Measurements from ENCODE around the gene F8A1.
"Not testable (repeated sequence)": the region's sequence is repeated elsewhere in the genome, so short reads cannot be mapped to it uniquely, and the experiment has no call there.

Gene F8A1

GRCh38 chrX:154886069-154886788 is at the start of gene F8A1:
TSS of gene F8A1 (plus strand) at chrX:154886355. CDS start at chrX:154886375, 20 bp downstream.
- not testable (repeated sequence) for H3K27me3 Mint-ChIP-seq; H3K4me1 Mint-ChIP-seq (ENCODE audit: low read depth); H3K36me3 Mint-ChIP-seq (ENCODE audit: low read depth); H3K4me3 Mint-ChIP-seq; H3K9me3 Mint-ChIP-seq; H3K27ac Mint-ChIP-seq

GRCh38 chrX:154840856-154841255 is 45.3 kb upstream of the F8A1 start:
- Mint-ChIP-seq H3K4me3 (no peak overlapping the region), H3K36me3 (ENCODE audit: low read depth) (no peaks in the 10 kb centered on the region), H3K27ac (no peak overlapping the region), H3K27me3 (no peaks in the 10 kb centered on the region), H3K9me3 (no peaks in the 10 kb centered on the region), H3K4me1 (ENCODE audit: low read depth) (no peaks in the 10 kb centered on the region)

DNA sequence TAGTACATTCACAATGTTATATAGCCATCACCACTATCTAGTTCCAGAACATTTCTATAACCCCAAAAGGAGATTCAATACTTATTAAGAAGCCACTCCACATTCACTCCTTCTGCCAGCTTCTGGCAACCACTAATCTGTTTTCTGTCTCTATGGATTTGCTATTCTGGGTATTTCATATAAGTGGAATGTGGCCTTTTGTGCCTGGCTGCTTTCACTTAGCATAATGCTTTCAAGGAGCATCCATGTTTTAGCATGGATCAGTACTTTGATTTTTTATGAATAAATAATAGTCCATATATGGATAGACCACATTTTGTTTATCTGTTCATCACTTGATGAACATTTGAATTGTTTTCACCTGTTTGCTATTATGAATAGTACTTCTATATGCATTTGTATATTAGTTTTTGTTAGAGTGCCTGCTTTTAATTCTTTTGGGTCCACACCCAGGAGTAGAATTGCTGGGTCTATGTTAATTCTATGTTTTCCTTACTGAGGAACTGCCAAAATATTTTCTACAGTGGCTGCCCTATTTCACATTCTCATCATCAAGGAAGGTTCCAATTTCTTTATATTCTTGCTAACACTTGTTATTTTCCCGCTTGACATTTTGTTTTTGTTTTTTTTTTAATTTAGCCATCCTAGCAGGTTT is 35.1 kb upstream of the F8A1 start:
- Mint-ChIP-seq H3K36me3 (ENCODE audit: low read depth) (no peaks in the 10 kb centered on the region), H3K9me3 (no peaks in the 10 kb centered on the region), H3K4me3 (no peak overlapping the region), H3K27me3 (no peaks in the 10 kb centered on the region), H3K4me1 (ENCODE audit: low read depth) (no peaks in the 10 kb centered on the region), H3K27ac (no peak overlapping the region)

DNA sequence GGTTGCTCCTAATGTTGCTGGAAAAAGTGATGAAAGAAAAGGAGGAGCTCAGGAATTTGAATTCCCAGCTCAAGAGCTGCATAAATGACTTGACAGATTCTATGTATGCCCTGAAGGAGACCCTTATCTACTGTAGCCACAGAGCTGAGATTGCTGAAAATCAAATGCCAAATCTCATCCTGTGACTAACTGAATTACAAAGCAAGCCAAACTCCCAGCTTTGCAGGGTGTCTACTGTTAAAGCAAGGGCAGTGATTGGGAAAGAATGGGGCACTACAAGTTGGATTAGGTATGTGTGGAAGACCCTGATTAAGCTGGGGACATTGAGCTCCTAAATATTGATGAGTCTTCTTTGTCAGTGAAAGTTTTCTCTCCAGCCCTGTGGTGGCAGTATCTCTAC is 30.9 kb upstream of the F8A1 start:
- Mint-ChIP-seq H3K4me3 (no peak overlapping the region), H3K27me3 (no peaks in the 10 kb centered on the region), H3K36me3 (ENCODE audit: low read depth) (no peaks in the 10 kb centered on the region), H3K27ac (no peak overlapping the region), H3K4me1 (ENCODE audit: low read depth) (no peaks in the 10 kb centered on the region), H3K9me3 (no peaks in the 10 kb centered on the region)

GRCh38 chrX:154868522-154868921 is 17.6 kb upstream of the F8A1 start:
- H3K27ac Mint-ChIP-seq; H3K27me3 Mint-ChIP-seq; H3K4me1 Mint-ChIP-seq (ENCODE audit: low read depth); H3K4me3 Mint-ChIP-seq; H3K9me3 Mint-ChIP-seq; H3K36me3 Mint-ChIP-seq (ENCODE audit: low read depth): not testable (repeated sequence)

DNA sequence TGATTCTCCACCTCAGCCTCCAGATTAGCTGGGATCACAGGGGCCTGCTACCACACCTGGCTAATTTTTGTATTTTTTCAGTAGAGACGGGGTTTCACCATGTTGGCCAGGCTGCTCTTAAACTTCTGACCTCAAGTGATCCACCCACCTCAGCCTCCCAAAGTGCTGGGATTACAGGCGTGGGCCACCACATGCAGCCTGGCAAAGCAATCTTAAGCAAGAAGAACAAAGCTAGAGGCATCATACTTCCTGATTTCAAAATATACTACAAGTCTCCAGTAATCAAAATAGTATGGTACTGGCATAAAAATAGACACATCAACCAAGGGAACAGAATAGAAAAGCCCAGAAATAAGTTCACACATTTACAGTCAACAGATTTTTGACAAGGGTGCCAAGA is 12.8 kb upstream of the F8A1 start:
- H3K9me3 Mint-ChIP-seq: peaks cover under 1% of the 10 kb centered on the region
- H3K27me3 Mint-ChIP-seq: no peaks in the 10 kb centered on the region
- peaks cover 7% of the 10 kb centered on the region for H3K36me3 Mint-ChIP-seq (ENCODE audit: low read depth)
- H3K4me3 Mint-ChIP-seq: no peak overlapping the region
- H3K27ac Mint-ChIP-seq: no peak overlapping the region
- no peaks in the 10 kb centered on the region for H3K4me1 Mint-ChIP-seq (ENCODE audit: low read depth)

DNA sequence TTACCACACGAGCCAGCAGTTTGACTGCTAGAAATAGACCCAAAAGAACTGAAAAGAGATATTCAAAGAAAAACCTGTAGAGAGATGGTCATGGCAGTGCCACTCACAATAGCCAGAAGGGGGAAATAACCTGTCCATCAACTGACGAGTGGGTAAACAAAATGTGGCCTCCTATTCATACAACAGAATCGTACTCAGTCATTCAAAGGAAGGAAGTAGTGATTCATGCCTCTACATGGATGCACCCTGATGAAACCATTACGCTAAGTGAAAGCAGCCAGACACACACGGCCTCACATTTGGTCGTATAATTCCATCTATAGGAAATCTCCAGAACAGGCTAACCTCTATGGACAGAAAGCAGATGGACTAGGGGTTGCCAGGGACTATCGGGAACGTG is 2.1 kb upstream of the F8A1 start:
- H3K4me1 Mint-ChIP-seq (ENCODE audit: low read depth); H3K36me3 Mint-ChIP-seq (ENCODE audit: low read depth); H3K9me3 Mint-ChIP-seq; H3K4me3 Mint-ChIP-seq; H3K27me3 Mint-ChIP-seq; H3K27ac Mint-ChIP-seq: not testable (repeated sequence)

DNA sequence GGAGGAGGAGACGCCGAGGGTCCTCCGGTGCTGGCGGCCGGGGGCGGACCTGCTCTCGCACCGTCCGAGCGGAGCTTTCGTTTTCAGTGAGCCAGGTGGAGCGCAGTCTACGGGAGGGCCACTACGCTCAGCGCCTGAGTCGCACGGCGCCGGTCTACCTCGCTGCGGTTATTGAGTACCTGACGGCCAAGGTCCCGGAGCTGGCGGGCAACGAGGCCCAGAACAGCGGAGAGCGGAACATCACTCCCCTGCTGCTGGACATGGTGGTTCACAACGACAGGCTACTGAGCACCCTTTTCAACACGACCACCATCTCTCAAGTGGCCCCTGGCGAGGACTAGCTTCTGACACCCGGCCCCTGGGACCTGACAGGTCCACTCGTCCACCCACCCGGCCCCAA is 1.1 kb upstream of the F8A1 start:
- H3K9me3 Mint-ChIP-seq: not testable (repeated sequence)

DNA sequence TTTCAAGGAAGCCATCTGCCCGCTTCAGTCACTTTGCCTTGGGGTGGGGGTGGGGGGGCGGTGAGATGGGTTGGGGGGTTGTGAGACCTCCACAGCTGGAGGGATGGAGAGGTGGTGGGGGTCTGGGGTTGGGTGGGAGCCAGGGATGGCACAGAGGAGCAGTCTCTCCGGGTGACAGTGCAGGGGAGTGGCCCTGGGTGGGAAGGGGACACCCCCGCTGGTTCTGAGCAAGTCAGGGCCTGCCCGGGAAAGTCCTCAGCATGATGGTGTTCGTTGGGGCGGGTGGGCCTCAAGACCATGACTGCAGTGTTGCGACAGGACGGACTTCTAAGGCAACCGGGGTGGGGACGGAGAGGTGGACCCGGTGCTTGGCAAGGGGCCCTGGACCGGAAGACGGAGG is 606 bp upstream of the F8A1 start:
- not testable (repeated sequence) for H3K4me1 Mint-ChIP-seq (ENCODE audit: low read depth); H3K27me3 Mint-ChIP-seq; H3K9me3 Mint-ChIP-seq; H3K27ac Mint-ChIP-seq; H3K36me3 Mint-ChIP-seq (ENCODE audit: low read depth); H3K4me3 Mint-ChIP-seq

More for the DNA sequence above, 1.1 kb upstream of the F8A1 start:
- H3K27me3 Mint-ChIP-seq; H3K36me3 Mint-ChIP-seq (ENCODE audit: low read depth); H3K4me3 Mint-ChIP-seq; H3K4me1 Mint-ChIP-seq (ENCODE audit: low read depth); H3K27ac Mint-ChIP-seq: not testable (repeated sequence)

GRCh38 chrX:154886789-154887221 is 650 bp downstream of the F8A1 start:
- peaks cover 13% of the 10 kb centered on the region for H3K4me1 Mint-ChIP-seq (ENCODE audit: low read depth)
- not testable (repeated sequence) for H3K36me3 Mint-ChIP-seq (ENCODE audit: low read depth); H3K4me3 Mint-ChIP-seq; H3K27ac Mint-ChIP-seq; H3K9me3 Mint-ChIP-seq; H3K27me3 Mint-ChIP-seq

- no peaks in the 10 kb centered on the region for H3K9me3 Mint-ChIP-seq
- H3K4me3 Mint-ChIP-seq: no peak overlapping the region
- H3K4me1 Mint-ChIP-seq (ENCODE audit: low read depth): peaks cover 13% of the 10 kb centered on the region
- H3K36me3 Mint-ChIP-seq (ENCODE audit: low read depth): no peaks in the 10 kb centered on the region
- no peak overlapping the region for H3K27ac Mint-ChIP-seq
- H3K27me3 Mint-ChIP-seq: no peaks in the 10 kb centered on the region
Observed at GRCh38 chrX:154890990-154891639, 5.0 kb downstream of the F8A1 start.

GRCh38 chrX:154892296-154892695 is 6.1 kb downstream of the F8A1 start:
- no peaks in the 10 kb centered on the region for H3K36me3 Mint-ChIP-seq (ENCODE audit: low read depth)
- no peak overlapping the region for H3K4me3 Mint-ChIP-seq
- H3K4me1 Mint-ChIP-seq (ENCODE audit: low read depth): peaks cover 13% of the 10 kb centered on the region
- H3K27me3 Mint-ChIP-seq: no peaks in the 10 kb centered on the region
- no peaks in the 10 kb centered on the region for H3K9me3 Mint-ChIP-seq
- no peak overlapping the region for H3K27ac Mint-ChIP-seq

DNA sequence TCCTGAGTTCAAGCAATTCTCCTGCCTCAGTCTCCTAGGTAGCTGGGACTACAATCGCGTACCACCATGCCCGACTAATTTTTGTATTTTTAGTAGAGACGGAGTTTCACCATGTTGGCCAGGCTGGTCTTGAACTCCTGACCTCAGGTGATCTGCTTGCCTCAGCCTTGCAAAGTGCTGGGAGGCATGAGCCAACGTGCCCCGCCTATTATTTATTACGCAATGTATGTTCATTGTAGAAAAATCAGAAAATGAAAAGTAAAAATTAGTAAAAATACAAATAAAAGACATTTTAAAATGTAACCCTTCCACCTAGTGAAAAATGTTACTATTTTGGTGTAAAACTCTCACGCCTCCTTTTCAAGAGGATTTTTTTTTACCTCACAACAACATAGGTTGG is 14.2 kb downstream of the F8A1 start:
- no peaks in the 10 kb centered on the region for H3K4me1 Mint-ChIP-seq (ENCODE audit: low read depth)
- peaks cover 16% of the 10 kb centered on the region for H3K27me3 Mint-ChIP-seq
- no peak overlapping the region for H3K27ac Mint-ChIP-seq
- no peaks in the 10 kb centered on the region for H3K36me3 Mint-ChIP-seq (ENCODE audit: low read depth)
- H3K4me3 Mint-ChIP-seq: no peak overlapping the region
- H3K9me3 Mint-ChIP-seq: no peaks in the 10 kb centered on the region

DNA sequence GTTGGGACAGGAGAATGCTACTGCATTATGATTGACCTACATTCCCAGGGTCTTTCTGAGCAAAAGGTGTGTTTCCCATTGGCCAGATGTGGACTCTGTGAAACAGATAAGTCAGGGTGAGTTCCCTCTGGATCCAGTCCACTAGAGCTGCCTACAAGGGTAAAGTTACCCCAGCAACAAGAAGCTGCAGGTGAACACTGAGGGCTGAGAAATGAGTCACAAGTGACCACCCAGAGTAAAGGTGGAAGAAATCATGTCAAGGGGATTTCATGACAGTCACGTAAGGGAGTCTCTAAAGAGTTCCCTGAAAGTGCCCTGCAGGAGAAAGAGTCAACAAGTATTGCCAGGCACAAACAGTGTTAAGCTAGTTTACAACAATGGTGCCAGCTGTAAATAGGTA is 16.3 kb downstream of the F8A1 start:
- H3K4me1 Mint-ChIP-seq (ENCODE audit: low read depth): no peaks in the 10 kb centered on the region
- H3K36me3 Mint-ChIP-seq (ENCODE audit: low read depth): no peaks in the 10 kb centered on the region
- H3K9me3 Mint-ChIP-seq: no peaks in the 10 kb centered on the region
- no peak overlapping the region for H3K4me3 Mint-ChIP-seq
- peaks cover 16% of the 10 kb centered on the region for H3K27me3 Mint-ChIP-seq
- no peak overlapping the region for H3K27ac Mint-ChIP-seq

GRCh38 chrX:154908821-154909220 is 22.7 kb downstream of the F8A1 start:
- Mint-ChIP-seq H3K27me3 (no peaks in the 10 kb centered on the region), H3K9me3 (no peaks in the 10 kb centered on the region), H3K4me3 (no peak overlapping the region), H3K36me3 (ENCODE audit: low read depth) (no peaks in the 10 kb centered on the region), H3K27ac (no peak overlapping the region), H3K4me1 (ENCODE audit: low read depth) (no peaks in the 10 kb centered on the region)

DNA sequence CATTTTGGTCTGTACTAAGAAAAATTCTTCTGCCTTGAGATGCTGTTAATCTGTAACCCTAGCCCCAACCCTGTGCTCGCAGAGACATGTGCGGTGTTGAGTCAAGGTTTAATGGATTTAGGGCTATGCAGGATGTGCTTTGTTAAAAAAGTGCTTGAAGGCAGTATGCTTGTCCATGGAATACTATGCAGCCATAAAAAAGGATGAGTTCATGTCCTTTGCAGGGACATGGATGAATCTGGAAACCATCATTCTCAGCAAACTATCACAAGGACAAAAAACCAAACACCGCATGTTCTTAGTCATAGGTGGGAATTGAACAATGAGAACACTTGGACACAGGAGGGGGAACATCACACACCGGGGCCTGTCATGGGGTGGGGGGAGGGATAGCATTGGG is 23.9 kb downstream of the F8A1 start:
- not testable (repeated sequence) for H3K36me3 Mint-ChIP-seq (ENCODE audit: low read depth); H3K9me3 Mint-ChIP-seq

More for the DNA sequence above, 23.9 kb downstream of the F8A1 start:
- H3K4me3 Mint-ChIP-seq; H3K27ac Mint-ChIP-seq; H3K27me3 Mint-ChIP-seq; H3K4me1 Mint-ChIP-seq (ENCODE audit: low read depth): not testable (repeated sequence)

All from stimulated activated naive CD8-positive, alpha-beta T cell treated with anti-CD3 and anti-CD28 coated beads, Interleukin-15, Interleukin-2, amounts not matched to agents 100 ng/mL and 50 ng/mL, for 24 hours (primary cell).